T-helper 9 cell (primary cell): Measurements from ENCODE around the gene RSPH9.
"Not testable (repeated sequence)": the region's sequence is repeated elsewhere in the genome, so short reads cannot be mapped to it uniquely, and the experiment has no call there.

Experiments
- DNase-seq: peaks from one replicate; pipeline ENCODE4 v3.0.0-alpha.2; 2020

Gene RSPH9

GRCh38 chr6:43689421-43689820 is 44.6 kb downstream of the RSPH9 start:
- no peak for DNase-seq

- no peak for DNase-seq
Observed at GRCh38 chr6:43695215-43695966, 50.6 kb downstream of the RSPH9 start.

DNA sequence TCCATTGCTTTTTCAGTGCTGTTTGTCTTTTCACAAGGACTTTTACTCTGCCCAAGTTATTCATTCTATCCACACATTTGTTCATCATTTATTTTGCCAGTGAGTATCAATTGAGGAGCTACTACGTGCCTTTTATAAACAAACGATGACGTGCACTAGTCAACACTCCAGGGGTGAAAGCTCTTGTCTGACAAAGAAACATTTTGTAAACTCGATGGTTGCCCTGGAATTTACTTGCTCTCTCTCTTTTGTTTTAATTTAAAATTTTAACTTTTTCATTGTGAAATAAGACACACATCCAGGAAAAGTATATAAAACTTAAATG is 51.1 kb downstream of the RSPH9 start:
- DNase-seq = no peak

DNA sequence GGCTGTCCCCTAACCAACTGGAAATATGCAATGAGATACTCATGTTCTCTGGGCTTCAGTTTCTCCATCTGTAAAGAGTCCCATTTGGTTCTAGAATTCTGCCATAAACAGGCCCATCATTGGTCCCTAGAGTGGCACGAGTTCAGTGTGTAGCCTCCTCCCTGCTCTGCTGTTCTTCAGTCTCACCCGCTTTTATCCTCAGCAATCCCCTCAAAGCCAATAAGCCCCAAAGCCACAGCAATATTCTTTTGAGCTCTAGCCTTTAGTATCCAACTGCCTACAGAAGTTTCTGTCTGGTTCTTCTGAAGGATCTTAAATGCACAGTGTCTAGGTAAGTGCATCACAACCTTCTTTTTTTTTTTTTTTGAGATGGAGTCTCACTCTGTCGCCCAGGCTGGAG is 52.6 kb downstream of the RSPH9 start:
- DNase-seq = no peak

GRCh38 chr6:43698584-43699349 is 53.9 kb downstream of the RSPH9 start:
- DNase-seq = no peak

DNA sequence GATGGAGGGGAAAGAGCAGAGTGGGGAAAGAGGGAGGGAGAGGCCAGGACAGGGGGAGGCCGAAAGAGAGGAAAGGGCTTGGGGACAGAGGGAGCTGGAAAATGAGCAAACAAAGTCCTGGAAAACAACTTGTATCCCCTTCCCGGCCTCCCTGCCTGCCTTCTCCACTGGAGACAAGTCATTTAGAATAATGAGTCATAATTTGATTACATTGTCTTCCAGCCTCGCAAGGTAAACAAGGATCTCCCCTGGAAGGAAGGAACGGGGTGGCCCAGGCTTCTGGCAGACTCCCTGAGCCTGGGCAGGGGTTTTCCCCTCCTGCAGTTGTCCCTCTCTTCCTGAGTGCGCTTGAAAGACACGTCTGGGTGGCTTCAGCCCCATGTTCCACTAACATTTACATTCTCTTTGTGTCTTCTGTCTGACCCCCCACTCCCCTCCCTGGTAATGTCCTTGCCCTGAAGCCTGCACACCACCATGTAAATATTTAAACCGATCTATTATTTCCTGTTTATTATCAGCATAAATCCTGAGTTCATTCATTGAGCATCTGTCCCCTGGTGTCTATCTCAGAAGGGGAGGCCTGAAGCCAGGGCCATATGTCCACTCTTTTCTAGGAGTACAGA is 54.8 kb downstream of the RSPH9 start:
- DNase-seq = no peak

DNA sequence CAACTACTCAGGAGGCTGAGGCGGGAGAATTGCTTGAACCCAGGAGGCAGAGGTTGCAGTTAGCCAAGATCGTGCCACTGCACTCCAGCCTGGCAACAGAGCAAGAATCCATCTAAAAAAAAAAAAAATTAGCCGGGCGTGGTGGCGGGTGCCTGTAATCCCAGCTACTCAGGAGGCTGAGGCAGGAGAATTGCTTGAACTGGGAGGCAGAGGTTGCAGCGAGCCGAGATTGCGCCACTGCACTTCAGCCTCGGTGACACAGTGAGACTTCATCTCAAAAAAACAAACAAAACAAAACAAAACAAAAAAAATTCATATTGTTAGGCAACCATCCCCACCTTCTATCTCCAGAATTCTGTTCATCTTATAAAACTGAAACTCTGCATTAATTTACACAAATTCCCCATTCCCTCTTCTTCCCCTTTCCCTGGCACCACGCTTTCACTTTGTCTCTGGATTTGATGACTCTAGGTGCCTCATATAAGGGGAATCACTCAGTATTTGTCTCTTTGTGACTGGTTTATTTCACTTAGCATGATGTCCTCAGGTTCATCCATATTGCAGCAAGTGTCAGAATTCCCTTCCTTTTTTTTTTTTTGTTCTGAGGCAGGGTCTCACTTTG is 56.2 kb downstream of the RSPH9 start:
- not testable (repeated sequence) for DNase-seq

DNA sequence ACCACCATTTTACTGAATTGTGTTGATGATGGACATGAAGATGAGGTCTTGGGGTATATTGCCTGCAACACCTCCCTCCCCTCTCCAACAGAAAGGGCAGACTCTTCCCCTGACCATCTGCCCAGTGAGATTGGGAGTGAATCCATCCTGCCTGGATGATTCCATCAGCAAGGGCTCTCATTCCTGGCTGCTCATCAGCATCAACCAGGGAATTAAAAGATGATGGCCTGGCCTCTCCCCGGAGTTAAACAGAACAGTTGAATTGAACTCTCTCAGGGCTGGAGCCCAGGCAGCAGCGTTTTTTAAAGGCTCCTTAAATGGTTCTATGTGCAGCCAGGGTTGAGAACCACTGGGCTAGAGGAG is 57.3 kb downstream of the RSPH9 start:
- no peak for DNase-seq

DNA sequence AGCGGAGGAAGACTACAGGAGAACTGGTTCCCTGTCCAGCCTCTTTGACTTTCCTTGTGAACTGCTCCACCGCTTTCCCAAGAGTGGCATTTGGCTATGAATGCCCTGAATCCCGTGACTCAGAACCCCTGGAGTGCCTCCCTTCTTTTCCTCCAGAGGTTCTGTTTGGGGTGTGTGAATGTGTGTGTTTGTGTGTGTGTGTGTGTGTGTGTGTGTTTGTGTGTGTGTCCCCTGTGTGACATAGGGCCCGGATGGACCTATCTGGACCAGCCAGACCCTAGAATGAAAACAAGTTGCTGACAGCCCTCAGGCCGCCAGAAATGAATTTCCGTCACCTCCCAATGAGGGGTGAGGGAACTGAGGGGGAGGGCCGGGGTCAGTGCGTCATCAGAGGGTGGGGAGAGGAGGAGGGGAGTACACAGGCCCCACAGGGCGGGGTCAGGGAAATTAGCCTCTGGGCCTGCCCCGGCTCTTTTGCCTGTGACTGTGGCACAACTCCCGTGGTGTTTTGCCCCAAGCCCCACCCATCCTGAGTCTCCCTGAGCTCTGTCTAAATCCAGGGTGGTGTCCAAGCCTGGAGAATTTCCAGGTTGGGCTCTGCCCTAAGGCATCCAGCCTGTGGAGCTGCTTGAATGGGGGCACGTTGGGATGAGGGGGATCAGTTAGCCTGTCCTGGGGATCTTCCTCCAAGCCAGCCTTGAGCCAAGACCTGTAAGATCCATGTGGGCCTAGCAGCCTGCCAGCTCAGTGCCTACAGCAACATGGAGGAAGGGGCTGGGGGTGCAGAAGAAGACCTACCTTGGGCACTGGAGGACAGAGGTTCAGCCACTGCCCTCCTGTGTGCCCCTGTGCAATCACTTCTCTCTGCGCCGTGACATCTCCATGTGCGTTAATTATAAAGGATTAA is 58.0 kb downstream of the RSPH9 start:
- no peak for DNase-seq

DNA sequence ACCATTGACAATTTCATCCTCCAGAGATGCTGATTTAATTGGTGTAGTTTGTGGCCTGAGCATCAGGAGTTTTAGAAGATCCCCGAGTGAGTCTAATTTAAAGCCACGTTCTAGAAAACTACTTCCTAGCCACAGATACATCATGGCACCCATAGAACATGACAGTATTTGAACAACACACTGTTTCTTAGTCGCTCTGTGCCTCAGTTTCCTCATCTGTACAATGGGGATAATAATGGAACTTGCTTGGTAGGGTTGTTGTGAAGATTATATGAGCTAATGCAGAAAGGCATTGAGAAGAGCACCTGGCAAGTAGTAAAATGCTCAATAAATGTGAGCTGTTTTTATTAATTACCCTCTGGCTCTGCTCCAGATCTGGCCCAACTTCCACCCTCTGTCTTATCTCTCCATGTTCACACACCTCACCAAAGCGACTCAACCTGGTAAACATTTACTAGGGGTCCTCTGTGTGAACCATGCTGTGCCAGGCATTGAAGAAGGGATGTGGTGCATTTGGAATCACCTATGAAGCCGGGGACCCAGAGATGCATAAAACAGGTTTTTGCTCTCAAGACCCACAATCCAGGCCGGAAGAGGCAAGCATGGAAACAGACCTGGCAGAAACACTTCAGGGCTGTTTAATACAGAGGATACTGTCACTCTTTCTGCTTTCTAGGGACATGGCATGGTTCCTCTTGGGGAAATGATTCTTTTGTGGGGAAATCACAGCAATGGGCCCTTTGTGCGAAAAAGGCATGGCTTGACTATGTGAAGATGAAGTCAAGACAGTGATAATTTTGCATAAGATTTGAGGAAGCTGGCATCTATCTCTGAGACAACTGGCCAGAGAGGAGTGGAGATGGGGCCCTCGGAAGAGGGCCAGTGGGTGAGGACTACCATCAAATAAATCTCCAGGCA is 58.9 kb downstream of the RSPH9 start:
- no peak for DNase-seq

GRCh38 chr6:43705996-43706395 is 61.2 kb downstream of the RSPH9 start:
- no peak for DNase-seq

DNA sequence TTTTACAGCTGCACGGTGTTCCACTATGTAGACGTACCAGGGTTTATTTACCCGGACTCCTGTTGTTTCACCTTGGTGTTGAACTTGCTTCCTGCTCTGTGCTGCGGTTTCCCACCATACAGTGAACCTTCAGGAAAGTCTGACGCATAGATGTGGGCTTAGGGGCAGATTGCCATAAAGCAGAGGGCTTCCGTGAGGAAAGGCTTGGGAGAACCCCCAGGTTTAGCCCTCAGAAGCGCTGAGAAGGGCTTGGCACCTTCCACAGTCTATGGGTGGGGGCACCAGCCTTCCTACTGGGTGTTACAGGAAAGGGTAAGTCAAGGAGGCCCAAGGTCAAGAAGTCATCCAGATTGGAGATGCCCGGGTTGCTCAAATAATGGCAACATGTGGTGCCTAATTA is 62.0 kb downstream of the RSPH9 start:
- no peak for DNase-seq

GRCh38 chr6:43707269-43707668 is 62.4 kb downstream of the RSPH9 start:
- no peak for DNase-seq

- DNase-seq = no peak
Observed at GRCh38 chr6:43707767-43708166, 62.9 kb downstream of the RSPH9 start.

DNA sequence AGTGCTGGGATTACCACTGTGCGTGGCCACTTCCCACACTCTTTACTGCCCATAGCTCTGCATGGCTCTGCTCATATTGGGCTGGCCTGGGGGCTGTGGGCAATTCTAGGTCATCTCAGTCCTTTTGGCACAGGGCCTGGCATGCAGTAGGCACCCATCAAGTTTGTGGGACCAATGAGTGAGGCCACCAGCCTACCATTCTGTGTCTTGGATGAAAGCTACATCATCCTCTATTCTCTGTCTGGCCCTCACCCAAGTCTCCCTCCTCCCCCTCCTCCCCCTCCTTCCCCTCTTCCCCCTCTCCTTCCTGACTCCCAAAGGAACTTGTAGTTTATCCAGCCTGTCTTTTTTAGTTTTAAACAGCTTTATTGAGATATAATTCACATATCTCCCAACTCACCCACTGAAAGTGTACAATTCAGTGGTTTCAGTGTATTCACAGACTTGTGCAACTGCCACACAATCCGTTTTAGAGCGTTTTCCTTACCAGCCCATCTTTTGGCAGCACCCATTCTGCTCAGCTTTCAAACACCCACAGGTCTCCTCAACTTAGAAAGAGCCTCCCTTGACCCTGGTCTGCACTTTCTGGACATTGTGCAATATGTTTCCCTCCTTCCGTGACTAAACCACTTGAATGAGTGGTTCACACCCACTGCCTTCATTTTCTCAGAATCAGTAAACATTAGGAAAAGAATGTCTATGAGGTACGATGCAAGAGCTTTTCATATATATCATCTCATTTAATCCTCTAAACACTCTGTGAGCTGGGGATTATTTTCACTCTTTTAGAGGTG is 64.2 kb downstream of the RSPH9 start:
- no peak for DNase-seq

DNA sequence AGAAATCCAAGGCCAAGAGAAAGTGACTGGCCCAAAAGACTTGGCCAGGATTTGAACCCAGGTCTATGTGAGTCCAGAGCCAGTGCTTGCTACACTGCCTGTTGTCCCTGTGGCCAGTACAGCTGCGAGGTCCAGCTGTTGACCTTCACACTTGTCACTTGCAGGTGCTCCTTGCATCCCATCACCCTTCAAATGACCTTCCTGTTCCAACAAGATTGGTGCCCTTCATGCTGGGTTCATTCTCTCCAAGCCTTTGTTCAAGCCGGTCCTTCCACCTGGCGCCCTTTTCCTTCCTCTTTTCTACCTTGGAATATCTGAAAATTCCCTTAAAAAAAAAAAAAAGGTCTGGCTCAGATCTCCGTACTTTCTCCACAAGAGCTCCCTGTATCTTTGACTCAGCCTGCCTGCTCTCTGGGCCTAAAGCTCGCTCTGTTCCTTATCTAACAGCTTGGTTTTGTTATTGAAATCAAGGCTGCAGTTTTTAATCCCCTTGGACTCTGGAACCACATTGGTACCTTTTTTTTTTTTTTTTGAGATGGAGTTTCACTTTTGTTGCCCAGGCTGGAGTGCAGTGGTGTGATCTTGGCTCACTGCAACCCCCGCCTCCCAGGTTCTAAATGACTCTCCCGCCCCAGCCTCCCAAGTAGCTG is 64.9 kb downstream of the RSPH9 start:
- no peak for DNase-seq

- DNase-seq = no peak
Observed at GRCh38 chr6:43710576-43710975, 65.7 kb downstream of the RSPH9 start.

DNA sequence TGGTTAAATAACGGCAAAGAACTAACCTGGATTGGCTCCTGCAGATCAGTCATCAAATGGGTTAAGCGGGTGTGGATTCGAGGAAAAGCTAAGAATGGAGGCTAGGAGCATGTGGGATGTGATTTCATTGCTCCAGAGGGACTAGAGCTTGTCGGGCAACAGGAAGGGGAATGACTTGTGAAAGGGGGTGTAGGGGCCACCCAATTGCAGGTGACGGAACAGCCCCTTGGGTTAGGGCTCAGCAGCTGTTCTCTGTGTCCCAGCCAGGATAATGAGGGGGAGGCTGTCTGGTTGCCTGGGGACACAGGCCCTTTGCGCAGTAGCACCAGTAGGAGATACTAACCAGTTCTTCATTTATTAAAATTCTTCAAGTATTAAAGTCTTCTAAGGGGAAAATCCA is 67.7 kb downstream of the RSPH9 start:
- DNase-seq = no peak

GRCh38 chr6:43713643-43714310 is 68.9 kb downstream of the RSPH9 start:
- no peak for DNase-seq
